Measurements from ENCODE around the gene STAC. TPM values are rescaled to one million over a fixed set of nuclear protein-coding genes. Genes with fewer than 3 reads are reported as not detected.
"Not testable (repeated sequence)": the region's sequence is repeated elsewhere in the genome, so short reads cannot be mapped to it uniquely, and the experiment has no call there.

STAC gene
- total RNA-seq, 8 experiments from 2014 or later: 4.9 to 21.6 (median 8.4) TPM

DNA sequence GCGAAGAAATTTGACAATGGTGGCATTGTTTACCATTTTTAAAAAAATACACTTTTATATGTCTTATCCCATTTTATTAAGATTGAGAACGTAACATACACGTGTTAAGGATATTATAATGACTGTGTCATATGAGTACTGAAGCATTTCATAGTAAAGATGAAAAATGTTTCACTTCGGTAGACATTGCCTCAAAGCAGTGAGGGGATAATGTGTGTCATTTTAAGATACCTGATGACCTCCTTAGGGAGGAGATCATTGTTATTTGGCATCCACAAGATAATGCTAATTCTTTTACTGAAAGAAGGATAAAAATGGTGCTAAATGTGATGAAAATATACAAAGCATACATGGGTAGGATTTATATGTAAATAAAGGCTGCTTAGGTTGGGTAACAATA lies 107.3 kb downstream of the STAC start:
- Histone ChIP-seq H3K4me1 (replicated peaks in 1 of 2) (peaks cover 7% of the 10 kb centered on the region in 2 donors), H3K27ac (no peak overlapping the region), H3K4me3 (no peak overlapping the region)
- in situ Hi-C loops (cut with MboI; ENCODE audit: low pct_unique_long_range_greater_than_20kb in 2 of 9, low sequenced_read_pairs in 9 of 9, unreplicated experiment in 9 of 9): no loop called here
- no peak for ATAC-seq (replicated peaks in 6 of 8)
- 82 to 100% (median 94%) methylated on average over 1 to 4 of the region's 4 CpGs for WGBS, 10 experiments

GRCh38 chr3:36488077-36488789 lies 107.9 kb downstream of the STAC start:
- no peak overlapping the region for H3K27ac ChIP-seq
- WGBS, 10 experiments: 63 to 100% (median 92%) methylated on average over 2 to 5 of the region's 6 CpGs
- ATAC-seq (replicated peaks in 6 of 8): no peak
- no peak overlapping the region for H3K4me3 ChIP-seq
- in situ Hi-C loops (cut with MboI; ENCODE audit: low pct_unique_long_range_greater_than_20kb in 2 of 9, low sequenced_read_pairs in 9 of 9, unreplicated experiment in 9 of 9): no loop called here
- peaks cover 7% of the 10 kb centered on the region in 2 donors for H3K4me1 ChIP-seq (replicated peaks in 1 of 2)

- in situ Hi-C loops (cut with MboI; ENCODE audit: low pct_unique_long_range_greater_than_20kb in 2 of 9, low sequenced_read_pairs in 9 of 9, unreplicated experiment in 9 of 9): no loop called here
- 75 to 100% (median 93%) methylated on average over 1 to 4 of the region's 4 CpGs; no CpG with 5 or more reads in 2 of the 10 experiments for WGBS, 10 experiments
- Histone ChIP-seq H3K27ac (no peak overlapping the region), H3K4me1 (replicated peaks in 1 of 2) (peaks cover 7% of the 10 kb centered on the region in 2 donors), H3K4me3 (no peak overlapping the region)
- no peak for ATAC-seq (replicated peaks in 6 of 8)
Measured at GRCh38 chr3:36489101-36489500, 108.8 kb downstream of the STAC start.

DNA sequence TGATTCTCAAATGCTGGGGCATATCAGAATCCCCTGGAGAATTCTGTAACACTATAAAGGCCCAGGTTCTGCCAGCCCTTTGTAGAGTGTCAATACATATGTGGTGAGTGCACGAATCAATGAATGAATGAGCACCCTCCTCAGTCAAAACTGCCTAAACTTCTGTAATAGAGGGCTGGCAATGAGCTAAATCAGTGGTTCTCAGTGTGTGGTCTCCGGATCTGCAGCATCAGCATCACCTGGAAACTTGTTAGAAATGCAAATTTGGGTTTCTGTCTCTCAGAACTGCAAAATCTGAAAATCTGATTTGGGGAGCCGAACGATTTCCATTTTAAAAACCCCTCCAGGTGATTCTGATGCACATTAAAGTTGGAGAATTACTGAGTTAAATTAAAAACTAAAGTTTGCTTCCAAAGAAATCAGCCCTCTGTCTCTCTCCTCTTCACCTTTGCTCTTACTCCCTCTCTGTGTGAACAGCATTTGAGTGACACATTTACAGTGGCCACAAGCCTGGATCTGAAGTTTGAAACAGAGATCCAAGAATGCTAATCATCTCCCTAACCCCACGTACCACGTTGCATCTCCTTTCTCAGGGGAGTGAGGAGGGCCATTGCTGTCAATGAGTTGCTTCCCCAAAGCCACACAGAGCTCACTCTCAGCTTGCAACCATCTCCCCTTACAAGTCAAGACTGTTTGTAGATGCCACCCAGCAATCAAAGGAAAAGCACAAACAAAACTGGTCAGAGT lies 109.5 kb downstream of the STAC start:
- no peak for ATAC-seq (replicated peaks in 6 of 8)
- Histone ChIP-seq H3K4me1 (replicated peaks in 1 of 2) (peaks cover 7% of the 10 kb centered on the region in 2 donors), H3K4me3 (no peak overlapping the region), H3K27ac (no peak overlapping the region)
- 14 to 100% (median 86%) methylated on average over 2 to 6 of the region's 6 CpGs for WGBS, 10 experiments
- in situ Hi-C loops (cut with MboI; ENCODE audit: low pct_unique_long_range_greater_than_20kb in 2 of 9, low sequenced_read_pairs in 9 of 9, unreplicated experiment in 9 of 9): no loop called here

GRCh38 chr3:36493051-36493450 lies 112.7 kb downstream of the STAC start:
- no peak overlapping the region for H3K27ac ChIP-seq
- H3K4me1 ChIP-seq (replicated peaks in 1 of 2): peaks cover 7% of the 10 kb centered on the region in 2 donors
- no peak for ATAC-seq (replicated peaks in 6 of 8)
- in situ Hi-C loops (cut with MboI; ENCODE audit: low pct_unique_long_range_greater_than_20kb in 2 of 9, low sequenced_read_pairs in 9 of 9, unreplicated experiment in 9 of 9): no loop called here
- H3K4me3 ChIP-seq: no peak overlapping the region
- 92 to 100% (median 100%) methylated on average over 1 to 4 of the region's 4 CpGs; no CpG with 5 or more reads in 3 of the 10 experiments for WGBS, 10 experiments

- ATAC-seq (replicated peaks in 6 of 8): peak in 2 of 8 experiments; percentile 81 to 83
- in situ Hi-C loops (cut with MboI; ENCODE audit: low pct_unique_long_range_greater_than_20kb in 2 of 9, low sequenced_read_pairs in 9 of 9, unreplicated experiment in 9 of 9): no loop called here
- no peak overlapping the region for H3K4me3 ChIP-seq
- peaks cover 7% of the 10 kb centered on the region in 2 donors for H3K4me1 ChIP-seq (replicated peaks in 1 of 2)
- WGBS, 10 experiments: 0 to 80% (median 71%) methylated on average over 1 to 3 of the region's 3 CpGs; no CpG with 5 or more reads in 3 of the 10 experiments
- H3K27ac ChIP-seq: no peak overlapping the region
Measured at GRCh38 chr3:36494461-36495109, 114.3 kb downstream of the STAC start.

- ATAC-seq (replicated peaks in 6 of 8): peak in 3 of 8 experiments; percentile 29 to 80 (median 69)
- in situ Hi-C loops (cut with MboI; ENCODE audit: low pct_unique_long_range_greater_than_20kb in 2 of 9, low sequenced_read_pairs in 9 of 9, unreplicated experiment in 9 of 9): no loop called here
- WGBS, 10 experiments: 20 to 100% (median 87%) methylated on average over 1 to 2 of the region's 2 CpGs
- H3K4me1 ChIP-seq (replicated peaks in 1 of 2): no peaks in the 10 kb centered on the region
- no peak overlapping the region for H3K27ac ChIP-seq
- H3K4me3 ChIP-seq: no peak overlapping the region
Measured at GRCh38 chr3:36496684-36497633, 116.7 kb downstream of the STAC start.

DNA sequence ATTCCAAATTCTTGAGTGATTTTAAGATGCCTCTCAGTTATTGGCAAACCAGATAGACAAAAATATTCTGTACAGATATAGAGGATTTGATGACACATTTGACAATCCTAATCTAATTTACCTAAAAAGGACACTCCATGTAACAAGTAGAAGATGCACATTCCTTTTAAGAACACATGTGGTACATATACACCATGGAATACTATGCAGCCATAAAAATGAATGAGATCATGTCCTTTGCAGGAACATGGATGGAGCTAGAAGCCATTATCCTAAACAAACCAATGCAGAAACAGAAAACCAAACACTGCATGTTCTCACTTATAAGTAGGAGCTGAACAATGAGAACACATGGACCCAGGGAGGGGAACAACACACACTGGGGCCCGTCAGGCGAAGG lies 119.7 kb downstream of the STAC start:
- ATAC-seq (replicated peaks in 6 of 8); H3K27ac ChIP-seq; in situ Hi-C loops (cut with MboI; ENCODE audit: low pct_unique_long_range_greater_than_20kb in 2 of 9, low sequenced_read_pairs in 9 of 9, unreplicated experiment in 9 of 9); H3K4me3 ChIP-seq; H3K4me1 ChIP-seq (replicated peaks in 1 of 2): not testable (repeated sequence)
- 100% methylated on average over 2 of the region's 2 CpGs; no CpG with 5 or more reads in 9 of the 10 experiments for WGBS, 10 experiments

DNA sequence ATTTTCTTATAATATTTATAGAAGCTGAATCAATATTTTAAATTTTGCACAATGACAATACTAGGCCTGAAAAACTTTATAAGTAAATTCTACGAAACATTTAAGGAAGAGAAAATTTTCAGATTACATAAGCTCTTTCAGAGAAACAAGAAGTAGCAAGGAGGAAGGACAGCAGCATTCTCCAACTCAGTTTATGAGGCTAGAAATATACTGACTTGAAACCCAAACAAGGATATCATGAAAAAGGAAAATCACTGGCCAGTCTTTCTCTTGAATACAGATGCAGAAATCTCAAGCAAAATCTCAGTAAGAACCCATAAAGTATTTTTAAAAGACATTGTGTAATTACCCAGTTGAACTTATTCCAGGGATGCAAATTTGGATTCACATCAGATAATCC lies 121.3 kb downstream of the STAC start:
- WGBS, 10 experiments: 85 to 100% (median 91%) methylated on average over 1 of the region's 1 CpG; no CpG with 5 or more reads in 1 of the 10 experiments
- ATAC-seq (replicated peaks in 6 of 8): no peak
- H3K4me1 ChIP-seq (replicated peaks in 1 of 2): no peaks in the 10 kb centered on the region
- in situ Hi-C loops (cut with MboI; ENCODE audit: low pct_unique_long_range_greater_than_20kb in 2 of 9, low sequenced_read_pairs in 9 of 9, unreplicated experiment in 9 of 9): no loop called here
- H3K4me3 ChIP-seq: no peak overlapping the region
- H3K27ac ChIP-seq: no peak overlapping the region

DNA sequence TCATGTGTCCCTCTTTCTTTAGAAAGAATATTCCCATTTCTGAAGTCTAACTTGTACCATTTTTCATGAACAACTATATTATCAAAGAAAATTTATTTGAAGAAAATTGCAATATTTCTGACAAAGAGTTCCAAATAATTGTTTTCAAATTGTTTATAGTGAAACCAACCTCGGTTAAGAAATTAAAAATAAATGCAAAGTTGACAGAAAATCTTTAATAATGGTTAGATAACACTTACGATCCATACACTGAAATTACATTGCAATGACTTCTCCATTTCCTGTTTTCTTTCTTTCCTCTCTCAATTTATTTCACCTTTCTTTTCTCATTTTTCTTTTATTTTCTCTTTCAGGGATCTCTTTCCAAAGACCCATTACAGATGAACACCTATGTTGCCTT lies 125.1 kb downstream of the STAC start:
- Histone ChIP-seq H3K4me3 (no peak overlapping the region), H3K27ac (no peak overlapping the region), H3K4me1 (replicated peaks in 1 of 2) (no peaks in the 10 kb centered on the region)
- in situ Hi-C loops (cut with MboI; ENCODE audit: low pct_unique_long_range_greater_than_20kb in 2 of 9, low sequenced_read_pairs in 9 of 9, unreplicated experiment in 9 of 9): no loop called here
- WGBS, 10 experiments: 68 to 100% (median 92%) methylated on average over 2 of the region's 2 CpGs
- no peak for ATAC-seq (replicated peaks in 6 of 8)

DNA sequence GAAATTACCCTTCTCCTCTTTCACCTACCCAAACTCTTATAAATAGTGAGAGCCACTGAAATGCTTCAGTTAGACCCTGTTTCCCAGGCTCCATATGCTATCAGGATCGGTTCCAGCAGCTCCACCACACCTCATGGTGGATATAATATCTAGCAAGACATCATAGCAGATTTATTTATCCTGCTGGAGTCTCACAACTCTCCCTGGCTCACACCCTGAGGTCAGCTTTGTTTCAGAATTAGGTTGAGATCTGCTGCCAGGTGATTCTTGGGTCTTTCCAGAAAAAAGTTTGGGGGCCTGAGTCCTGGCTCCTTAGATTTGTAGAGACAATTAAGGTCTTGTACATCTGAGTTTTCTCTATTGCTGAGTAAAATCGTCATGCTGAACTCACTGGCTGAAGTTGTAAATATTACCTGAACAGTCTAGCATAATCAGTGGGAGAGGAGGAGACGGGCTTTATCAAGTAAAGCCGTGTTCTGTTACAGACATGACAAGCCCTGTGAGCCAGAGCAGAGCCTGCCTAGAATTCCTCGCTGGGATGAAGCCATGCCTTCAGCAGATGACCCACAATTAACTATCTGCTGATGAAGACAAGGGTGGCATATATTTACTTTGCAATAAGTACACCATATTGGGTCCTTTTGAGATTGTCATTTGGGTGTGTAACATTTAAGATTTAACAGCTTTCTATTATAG lies 131.6 kb downstream of the STAC start:
- 55 to 100% (median 87%) methylated on average over 1 to 5 of the region's 5 CpGs; no CpG with 5 or more reads in 2 of the 10 experiments for WGBS, 10 experiments
- Histone ChIP-seq H3K4me1 (replicated peaks in 1 of 2) (peaks cover 0 to 14% of the 10 kb centered on the region in 2 donors), H3K27ac (no peak overlapping the region), H3K4me3 (no peak overlapping the region)
- ATAC-seq (replicated peaks in 6 of 8): peak in 4 of 8 experiments; percentile 26 to 69 (median 66)
- in situ Hi-C loops (cut with MboI; ENCODE audit: low pct_unique_long_range_greater_than_20kb in 2 of 9, low sequenced_read_pairs in 9 of 9, unreplicated experiment in 9 of 9): no loop called here

- 59 to 100% (median 80%) methylated on average over 1 to 3 of the region's 3 CpGs; no CpG with 5 or more reads in 1 of the 10 experiments for WGBS, 10 experiments
- in situ Hi-C loops (cut with MboI; ENCODE audit: low pct_unique_long_range_greater_than_20kb in 2 of 9, low sequenced_read_pairs in 9 of 9, unreplicated experiment in 9 of 9): no loop called here
Measured at GRCh38 chr3:36512555-36512954, 132.3 kb downstream of the STAC start.

More at GRCh38 chr3:36512555-36512954, 132.3 kb downstream of the STAC start:
- ATAC-seq (replicated peaks in 6 of 8): peak in 5 of 8 experiments; percentile 45 to 99 (median 94)
- Histone ChIP-seq H3K4me1 (replicated peaks in 1 of 2) (peaks cover 0 to 14% of the 10 kb centered on the region in 2 donors), H3K4me3 (no peak overlapping the region), H3K27ac (no peak overlapping the region)

All from motor neuron (in vitro differentiated cells).